GM12873 (cell line): ENCODE measurements around the gene HOXD12.

Source experiments
- CTCF ChIP-seq: IDR thresholded peaks from 2 replicates; pipeline ENCODE4 v1.5.1; 2012; ENCODE audit warnings: low read depth, mild to moderate bottlenecking, moderate library complexity, low read length, control low read depth; ENCODE audit not compliant: insufficient read depth; ENCODE audit errors: missing control alignments

Gene HOXD12

GRCh38 chr2:176087330-176088047, 12.1 kb upstream of the HOXD12 start:
- no peak for TF ChIP-seq CTCF

DNA sequence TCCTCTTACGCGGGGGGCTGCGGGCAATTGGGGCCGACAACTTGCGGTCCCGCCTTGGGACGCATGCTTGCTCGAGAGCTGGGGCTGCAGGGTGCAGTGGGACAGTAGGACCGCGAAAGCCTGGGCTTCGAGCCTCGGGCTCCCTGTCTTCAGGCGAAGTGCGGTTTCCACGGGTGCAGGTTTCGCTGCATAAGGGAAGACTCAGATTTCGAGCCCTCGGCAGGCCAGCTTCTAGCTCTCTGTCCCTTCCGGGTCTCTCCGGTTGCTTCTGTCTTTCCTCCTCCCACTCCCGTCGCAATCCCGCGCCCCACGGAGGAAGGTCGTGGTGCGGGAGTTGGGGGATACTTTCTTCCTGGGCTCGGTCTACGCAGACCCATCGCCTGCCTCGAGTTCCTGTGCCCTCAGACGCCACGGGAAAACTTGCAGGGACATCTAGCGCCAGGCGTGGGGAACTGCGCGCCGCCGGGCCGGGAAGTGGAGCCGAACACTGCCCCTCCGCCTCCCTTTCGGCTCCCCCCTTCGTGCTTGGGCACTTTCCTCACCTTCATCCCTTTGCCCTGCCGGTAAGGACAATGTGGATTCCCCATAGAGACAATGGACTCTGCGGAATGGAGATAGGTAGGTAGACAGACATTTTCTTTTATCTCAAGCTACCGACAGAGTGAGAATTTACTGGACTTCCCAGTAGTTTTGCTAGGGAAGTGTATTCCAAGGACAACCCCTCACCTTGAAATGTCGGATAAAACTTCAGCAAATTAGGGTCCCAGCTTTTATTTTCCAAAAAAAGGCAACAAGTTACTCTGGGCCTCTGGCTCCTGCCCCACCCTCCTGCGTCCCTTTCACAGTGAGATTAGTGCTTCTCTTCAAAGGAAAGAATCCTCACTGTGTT, 11.3 kb upstream of the HOXD12 start:
- peak; percentile 77 for TF ChIP-seq CTCF

DNA sequence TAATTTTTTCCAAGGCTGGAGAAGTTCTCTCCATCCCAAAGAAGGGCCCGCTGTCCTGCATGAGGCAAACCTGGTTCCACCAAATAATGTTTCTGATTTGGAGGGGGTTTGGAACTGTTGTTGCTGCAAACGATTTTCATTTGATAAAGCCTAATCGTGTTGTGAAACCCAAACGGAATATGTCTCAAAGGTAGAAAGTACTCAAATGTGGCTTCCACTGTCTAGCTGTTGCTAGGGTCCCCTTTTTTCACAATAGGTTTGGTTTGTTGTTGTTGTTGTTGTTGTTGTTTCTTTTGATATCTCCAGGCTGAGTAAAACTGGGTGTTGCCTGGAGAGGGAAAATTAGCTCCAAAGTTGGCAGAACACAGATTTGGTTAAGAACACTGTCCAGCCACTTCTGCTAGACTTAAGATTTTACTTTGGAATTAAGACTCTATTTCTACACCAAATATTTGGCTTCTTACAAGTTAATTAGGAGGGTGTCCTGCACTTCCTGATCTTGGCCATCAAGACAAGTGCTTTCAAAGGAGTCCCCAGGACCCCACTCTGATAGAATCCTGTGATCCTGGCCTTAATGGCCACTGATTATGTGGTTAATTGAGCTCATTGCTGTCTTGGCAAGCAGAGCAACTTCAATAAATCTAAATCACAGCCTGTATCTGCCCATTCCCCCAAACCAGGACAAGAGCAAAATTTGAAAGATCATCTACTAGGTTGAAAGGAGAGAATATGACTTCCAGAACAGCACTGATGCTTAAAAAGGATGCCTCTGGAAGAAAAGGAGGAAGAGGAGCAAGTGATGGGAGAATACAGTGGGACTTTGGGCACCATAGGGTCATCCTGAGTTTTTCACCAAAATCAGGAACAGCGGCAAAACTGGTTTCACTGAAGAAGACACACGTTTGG, 10.4 kb upstream of the HOXD12 start:
- TF ChIP-seq CTCF, result no peak

DNA sequence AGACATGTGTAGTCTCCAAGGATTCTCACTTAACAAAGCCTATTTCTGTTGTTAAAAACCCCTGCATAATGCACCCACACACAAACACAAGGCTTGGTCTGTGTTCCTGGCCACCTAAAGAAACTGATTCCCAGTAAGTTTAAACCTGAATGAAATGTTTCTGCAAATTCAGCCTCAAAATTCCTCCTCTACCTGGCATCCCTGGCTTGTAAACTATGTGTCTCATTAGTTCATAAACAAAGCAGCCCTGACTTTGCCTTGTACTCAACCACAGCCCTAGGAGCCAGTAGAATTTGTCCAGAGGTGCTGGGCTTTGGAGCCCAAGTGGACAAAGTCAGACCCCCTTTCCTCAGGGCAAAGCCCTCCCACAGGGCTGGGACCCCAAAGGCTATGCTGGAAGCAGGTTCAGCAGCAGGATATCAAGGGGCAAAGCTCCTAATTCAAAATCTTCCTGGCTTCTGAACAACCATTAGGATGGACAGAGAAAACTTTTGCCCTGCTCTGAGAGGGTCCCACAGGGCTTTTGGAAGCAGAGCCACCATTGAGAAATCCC, 9.7 kb upstream of the HOXD12 start:
- no peak for TF ChIP-seq CTCF

DNA sequence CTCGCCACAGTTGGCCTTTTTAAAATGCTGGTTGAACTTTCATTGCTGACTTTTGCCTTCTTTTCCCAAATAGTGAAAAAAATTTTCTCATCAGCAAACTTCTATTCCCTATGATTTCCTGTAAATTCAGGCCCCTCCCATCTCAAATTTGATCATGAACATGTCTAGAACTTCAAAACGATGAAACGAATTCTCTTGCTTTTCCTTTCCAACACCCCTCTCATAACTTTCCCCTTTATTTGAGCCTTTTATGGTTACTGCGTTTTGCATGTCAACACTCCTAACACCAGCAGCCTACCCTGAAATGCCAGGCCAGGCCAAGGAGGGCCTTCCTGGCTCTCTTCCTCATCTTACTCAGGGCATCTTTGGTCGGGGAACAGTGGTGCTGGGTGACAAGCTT, 8.7 kb upstream of the HOXD12 start:
- TF ChIP-seq CTCF, result no peak

GRCh38 chr2:176091329-176092258, 8.0 kb upstream of the HOXD12 start:
- no peak for TF ChIP-seq CTCF
